Tibial nerve (tissue), 4 donors: ENCODE results near the gene PPIA. TPM values are rescaled to one million over a fixed set of nuclear protein-coding genes. Genes with fewer than 3 reads are reported as not detected.
"Not testable (repeated sequence)": the region's sequence is repeated elsewhere in the genome, so short reads cannot be mapped to it uniquely, and the experiment has no call there.

Experiments
- DNase-seq, 2 donors: peaks; one replicate each; pipeline ENCODE4 v3.0.0-alpha.2; 2019; ENCODE audit warnings: low spot score in 2 of 2
- H3K27ac ChIP-seq, 4 donors: fragments of 200-600 bp; sonication (generic) in 3 of 4; one replicate each; pipeline ENCODE4 v1.5.1; 2017 to 2019; ENCODE audit warnings: mild to moderate bottlenecking in 1 of 4
- H3K27me3 ChIP-seq, 2 donors: fragments of 200-600 bp; sonication (generic) in 1 of 2; one replicate each; pipeline versions ENCODE4 v1.5.1 to v1.6.0; 2017 to 2019
- H3K36me3 ChIP-seq, 3 donors: fragments of 200-600 bp; sonication (generic); one replicate each; pipeline ENCODE4 v1.5.1; 2018 to 2019
- H3K4me1 ChIP-seq, 4 donors: fragments of 200-600 bp; sonication (generic) in 3 of 4; one replicate each; pipeline ENCODE4 v1.5.1; 2017 to 2019
- H3K4me3 ChIP-seq, 4 donors: fragments of 200-600 bp; sonication (generic) in 3 of 4; one replicate each; pipeline ENCODE4 v1.5.1; 2017 to 2019; ENCODE audit warnings: mild to moderate bottlenecking in 1 of 4, moderate library complexity in 1 of 4
- H3K9me3 ChIP-seq, 4 donors: fragments of 200-600 bp; sonication (generic) in 3 of 4; one replicate each; pipeline ENCODE4 v1.5.1; 2017 to 2019
- CTCF ChIP-seq, 5 experiments: fragments of 200-600 bp in 3 of 5; fragments of 450-650 bp in 2 of 5; sonication (generic) in 3 of 5; IDR thresholded peaks; one replicate each; pipeline ENCODE4 v1.5.1; 2016 to 2019; ENCODE audit warnings: antibody characterized with exemption in 5 of 5, mild to moderate bottlenecking in 3 of 5, moderate library complexity in 2 of 5
- EP300 ChIP-seq, 2 donors: sonication (generic); formaldehyde crosslinking; IDR thresholded peaks; one replicate each; pipeline ENCODE4 v1.6.1; 2017; ENCODE audit warnings: antibody characterized with exemption in 2 of 2, mild to moderate bottlenecking in 1 of 2
- POLR2A ChIP-seq, 2 donors: fragments of 450-650 bp; IDR thresholded peaks; one replicate each; pipeline ENCODE4 v1.6.1; 2017; ENCODE audit warnings: antibody characterized with exemption in 2 of 2, mild to moderate bottlenecking in 2 of 2, moderate library complexity in 2 of 2
- WGBS, 2 donors: methylation state at CpG; one replicate each; pipeline ENCODE4 v1.1.5; 2018; 5-methylcytosine and 5-hydroxymethylcytosine counted together
- total RNA-seq, 4 donors: library from RNA; depleted of rRNA; stranded (reverse); fragments of >200 nt; gene quantifications; one replicate each; pipeline ENCODE4 v1.1.0, GENCODE V29; 2016

PPIA gene
- total RNA-seq, 4 donors from 2014 or later: 803 to 1,127 (median 967) TPM

- H3K27ac ChIP-seq: no peak overlapping the region
- no peaks in the 10 kb centered on the region for H3K27me3 ChIP-seq
- DNase-seq: no peak
- TF ChIP-seq CTCF (IDR thresholded peaks at IDR 0.05) (no peak), POLR2A (IDR thresholded peaks at IDR 0.05) (no peak)
- no peaks in the 10 kb centered on the region for H3K36me3 ChIP-seq
- no peaks in the 10 kb centered on the region for H3K4me1 ChIP-seq
- no peak overlapping the region for H3K4me3 ChIP-seq
- WGBS, 2 donors: 100% methylated on average over 1 of the region's 1 CpG
- H3K9me3 ChIP-seq: peaks cover 0 to 15% (median 0%) of the 10 kb centered on the region in 4 donors
Observed at GRCh38 chr7:44782460-44782859, 14.0 kb upstream of the PPIA start.

- Histone ChIP-seq H3K4me1 (no peaks in the 10 kb centered on the region), H3K27me3 (no peaks in the 10 kb centered on the region), H3K4me3 (no peak overlapping the region), H3K36me3 (no peaks in the 10 kb centered on the region), H3K9me3 (peaks cover 0 to 15% (median 0%) of the 10 kb centered on the region in 4 donors), H3K27ac (no peak overlapping the region)
- no peak for DNase-seq
- TF ChIP-seq CTCF (IDR thresholded peaks at IDR 0.05) (no peak), EP300 (IDR thresholded peaks at IDR 0.05) (no peak), POLR2A (IDR thresholded peaks at IDR 0.05) (no peak)
Observed at GRCh38 chr7:44783407-44783806, 13.1 kb upstream of the PPIA start.

- Histone ChIP-seq H3K4me3 (no peak overlapping the region), H3K27me3 (no peaks in the 10 kb centered on the region), H3K36me3 (no peaks in the 10 kb centered on the region), H3K9me3 (peaks cover 0 to 15% (median 0%) of the 10 kb centered on the region in 4 donors), H3K27ac (no peak overlapping the region), H3K4me1 (no peaks in the 10 kb centered on the region)
- DNase-seq: no peak
- WGBS, 2 donors: 80 to 93% methylated on average over 1 of the region's 1 CpG
- TF ChIP-seq EP300 (IDR thresholded peaks at IDR 0.05): no peak
- no peak for TF ChIP-seq CTCF (IDR thresholded peaks at IDR 0.05)
- TF ChIP-seq POLR2A (IDR thresholded peaks at IDR 0.05): no peak
Observed at GRCh38 chr7:44784364-44784763, 12.1 kb upstream of the PPIA start.

GRCh38 chr7:44785218-44785617 lies 11.3 kb upstream of the PPIA start:
- H3K27ac ChIP-seq, H3K36me3 ChIP-seq, H3K4me3 ChIP-seq, H3K4me1 ChIP-seq, DNase-seq, H3K27me3 ChIP-seq: not testable (repeated sequence)
- H3K9me3 ChIP-seq: peaks cover 0 to 15% (median 0%) of the 10 kb centered on the region in 4 donors
- WGBS, 2 donors: 90 to 94% methylated on average over 3 of the region's 3 CpGs

GRCh38 chr7:44787041-44787440 lies 9.4 kb upstream of the PPIA start:
- TF ChIP-seq CTCF (IDR thresholded peaks at IDR 0.05): no peak
- no peak for TF ChIP-seq EP300 (IDR thresholded peaks at IDR 0.05)
- TF ChIP-seq POLR2A (IDR thresholded peaks at IDR 0.05): no peak
- H3K9me3 ChIP-seq: peaks cover 0 to 15% (median 0%) of the 10 kb centered on the region in 4 donors
- no peaks in the 10 kb centered on the region for H3K27me3 ChIP-seq
- 77 to 89% methylated on average over 4 of the region's 4 CpGs for WGBS, 2 donors
- no peak for DNase-seq
- no peak overlapping the region for H3K27ac ChIP-seq
- no peak overlapping the region for H3K4me3 ChIP-seq
- no peaks in the 10 kb centered on the region for H3K36me3 ChIP-seq
- no peaks in the 10 kb centered on the region for H3K4me1 ChIP-seq

- no peaks in the 10 kb centered on the region for H3K4me1 ChIP-seq
- no peaks in the 10 kb centered on the region for H3K27me3 ChIP-seq
- no peak for DNase-seq
- H3K4me3 ChIP-seq: no peak overlapping the region
- WGBS, 2 donors: 82% methylated on average over 3 of the region's 3 CpGs
- H3K27ac ChIP-seq: no peak overlapping the region
- TF ChIP-seq POLR2A (IDR thresholded peaks at IDR 0.05) (no peak), CTCF (IDR thresholded peaks at IDR 0.05) (no peak), EP300 (IDR thresholded peaks at IDR 0.05) (no peak)
- H3K36me3 ChIP-seq: no peaks in the 10 kb centered on the region
- peaks cover 0 to 12% (median 0%) of the 10 kb centered on the region in 4 donors for H3K9me3 ChIP-seq
Observed at GRCh38 chr7:44787762-44788161, 8.7 kb upstream of the PPIA start.
